Measurements from ENCODE around the gene ZC3H18.

The ZC3H18 gene

DNA sequence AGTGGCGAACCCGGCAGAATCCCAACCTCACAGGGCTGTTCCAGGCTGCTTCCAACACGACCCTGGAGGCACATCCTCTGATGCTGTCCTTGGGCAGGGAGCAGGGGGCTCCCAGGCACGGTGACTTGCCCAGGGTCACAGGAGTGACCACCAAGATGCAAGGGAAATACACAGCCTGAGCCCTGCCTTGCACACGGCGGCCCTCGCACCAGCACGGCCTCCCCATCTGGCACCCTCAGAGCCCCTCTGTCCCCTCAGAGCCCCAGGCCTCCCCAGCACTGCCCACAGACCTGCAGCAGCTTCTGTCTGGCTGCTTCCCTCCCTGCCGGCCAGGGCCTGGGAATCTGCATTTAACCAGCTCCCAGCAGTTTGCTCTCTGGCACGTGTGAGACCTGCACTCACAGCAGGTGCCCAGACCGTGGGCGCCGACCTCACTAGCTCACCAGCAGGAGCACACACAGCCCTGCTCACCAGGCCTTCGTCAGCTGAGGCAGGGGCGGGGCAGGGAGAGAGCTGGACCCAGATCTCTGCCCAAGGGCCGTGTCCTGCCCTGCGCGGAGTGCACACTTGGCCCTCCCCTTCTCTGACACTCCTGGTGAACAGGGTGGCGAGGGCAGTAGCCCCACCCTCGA is 29.7 kb upstream of the ZC3H18 start:
- TF ChIP-seq RARB (CRISPR knock-in tag; IDR thresholded peaks at IDR 0.05) = no peak
- TF ChIP-seq ISL1 (CRISPR knock-in tag; IDR thresholded peaks at IDR 0.05) = no peak
- no peak for TF ChIP-seq ESRRG (CRISPR knock-in tag; IDR thresholded peaks at IDR 0.05)
- no peak for TF ChIP-seq OSR1 (CRISPR knock-in tag; IDR thresholded peaks at IDR 0.05)
- TF ChIP-seq BACH2 (CRISPR knock-in tag; IDR thresholded peaks at IDR 0.05; ENCODE audit: borderline replicate concordance) = no peak
- TF ChIP-seq TOX (CRISPR knock-in tag; IDR thresholded peaks at IDR 0.05; ENCODE audit: borderline replicate concordance) = no peak
- no peak for TF ChIP-seq ZNF8 (CRISPR knock-in tag; IDR thresholded peaks at IDR 0.05)
- no peak for TF ChIP-seq ZFP3 (CRISPR knock-in tag; IDR thresholded peaks at IDR 0.05)
- no peak for TF ChIP-seq ARNTL (CRISPR knock-in tag; IDR thresholded peaks at IDR 0.05; ENCODE audit: borderline replicate concordance, low read depth)
- no peak for TF ChIP-seq ZNF565 (CRISPR knock-in tag; conservative IDR thresholded peaks at IDR 0.05; ENCODE audit: low read depth)
- no peak for TF ChIP-seq ZNF70 (CRISPR knock-in tag; IDR thresholded peaks at IDR 0.05)
- TF ChIP-seq, protein P1, sequence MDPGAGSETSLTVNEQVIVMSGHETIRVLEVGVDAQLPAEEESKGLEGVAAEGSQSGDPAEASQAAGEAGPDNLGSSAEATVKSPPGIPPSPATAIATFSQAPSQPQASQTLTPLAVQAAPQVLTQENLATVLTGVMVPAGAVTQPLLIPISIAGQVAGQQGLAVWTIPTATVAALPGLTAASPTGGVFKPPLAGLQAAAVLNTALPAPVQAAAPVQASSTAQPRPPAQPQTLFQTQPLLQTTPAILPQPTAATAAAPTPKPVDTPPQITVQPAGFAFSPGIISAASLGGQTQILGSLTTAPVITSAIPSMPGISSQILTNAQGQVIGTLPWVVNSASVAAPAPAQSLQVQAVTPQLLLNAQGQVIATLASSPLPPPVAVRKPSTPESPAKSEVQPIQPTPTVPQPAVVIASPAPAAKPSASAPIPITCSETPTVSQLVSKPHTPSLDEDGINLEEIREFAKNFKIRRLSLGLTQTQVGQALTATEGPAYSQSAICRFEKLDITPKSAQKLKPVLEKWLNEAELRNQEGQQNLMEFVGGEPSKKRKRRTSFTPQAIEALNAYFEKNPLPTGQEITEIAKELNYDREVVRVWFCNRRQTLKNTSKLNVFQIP (CRISPR knock-in tag; IDR thresholded peaks at IDR 0.05; ENCODE audit: borderline replicate concordance, low read depth) = no peak
- no peak for TF ChIP-seq PPARA (CRISPR knock-in tag; IDR thresholded peaks at IDR 0.05; ENCODE audit: borderline replicate concordance)
- no peak for TF ChIP-seq ZFP30 (CRISPR knock-in tag; IDR thresholded peaks at IDR 0.05)
- TF ChIP-seq TCF4 (CRISPR knock-in tag; IDR thresholded peaks at IDR 0.05; ENCODE audit: borderline replicate concordance) = no peak
- TF ChIP-seq, protein P2, sequence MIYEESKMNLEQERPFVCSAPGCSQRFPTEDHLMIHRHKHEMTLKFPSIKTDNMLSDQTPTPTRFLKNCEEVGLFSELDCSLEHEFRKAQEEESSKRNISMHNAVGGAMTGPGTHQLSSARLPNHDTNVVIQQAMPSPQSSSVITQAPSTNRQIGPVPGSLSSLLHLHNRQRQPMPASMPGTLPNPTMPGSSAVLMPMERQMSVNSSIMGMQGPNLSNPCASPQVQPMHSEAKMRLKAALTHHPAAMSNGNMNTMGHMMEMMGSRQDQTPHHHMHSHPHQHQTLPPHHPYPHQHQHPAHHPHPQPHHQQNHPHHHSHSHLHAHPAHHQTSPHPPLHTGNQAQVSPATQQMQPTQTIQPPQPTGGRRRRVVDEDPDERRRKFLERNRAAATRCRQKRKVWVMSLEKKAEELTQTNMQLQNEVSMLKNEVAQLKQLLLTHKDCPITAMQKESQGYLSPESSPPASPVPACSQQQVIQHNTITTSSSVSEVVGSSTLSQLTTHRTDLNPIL (CRISPR knock-in tag; IDR thresholded peaks at IDR 0.05; ENCODE audit: low read depth) = no peak
- no peak for TF ChIP-seq GLIS3 (CRISPR knock-in tag; IDR thresholded peaks at IDR 0.05)
- no peak for TF ChIP-seq CSDC2 (CRISPR knock-in tag; IDR thresholded peaks at IDR 0.05)
- TF ChIP-seq, protein P3, sequence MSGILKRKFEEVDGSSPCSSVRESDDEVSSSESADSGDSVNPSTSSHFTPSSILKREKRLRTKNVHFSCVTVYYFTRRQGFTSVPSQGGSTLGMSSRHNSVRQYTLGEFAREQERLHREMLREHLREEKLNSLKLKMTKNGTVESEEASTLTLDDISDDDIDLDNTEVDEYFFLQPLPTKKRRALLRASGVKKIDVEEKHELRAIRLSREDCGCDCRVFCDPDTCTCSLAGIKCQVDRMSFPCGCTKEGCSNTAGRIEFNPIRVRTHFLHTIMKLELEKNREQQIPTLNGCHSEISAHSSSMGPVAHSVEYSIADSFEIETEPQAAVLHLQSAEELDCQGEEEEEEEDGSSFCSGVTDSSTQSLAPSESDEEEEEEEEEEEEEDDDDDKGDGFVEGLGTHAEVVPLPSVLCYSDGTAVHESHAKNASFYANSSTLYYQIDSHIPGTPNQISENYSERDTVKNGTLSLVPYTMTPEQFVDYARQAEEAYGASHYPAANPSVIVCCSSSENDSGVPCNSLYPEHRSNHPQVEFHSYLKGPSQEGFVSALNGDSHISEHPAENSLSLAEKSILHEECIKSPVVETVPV (CRISPR knock-in tag; IDR thresholded peaks at IDR 0.05) = no peak
- TF ChIP-seq, protein P4, sequence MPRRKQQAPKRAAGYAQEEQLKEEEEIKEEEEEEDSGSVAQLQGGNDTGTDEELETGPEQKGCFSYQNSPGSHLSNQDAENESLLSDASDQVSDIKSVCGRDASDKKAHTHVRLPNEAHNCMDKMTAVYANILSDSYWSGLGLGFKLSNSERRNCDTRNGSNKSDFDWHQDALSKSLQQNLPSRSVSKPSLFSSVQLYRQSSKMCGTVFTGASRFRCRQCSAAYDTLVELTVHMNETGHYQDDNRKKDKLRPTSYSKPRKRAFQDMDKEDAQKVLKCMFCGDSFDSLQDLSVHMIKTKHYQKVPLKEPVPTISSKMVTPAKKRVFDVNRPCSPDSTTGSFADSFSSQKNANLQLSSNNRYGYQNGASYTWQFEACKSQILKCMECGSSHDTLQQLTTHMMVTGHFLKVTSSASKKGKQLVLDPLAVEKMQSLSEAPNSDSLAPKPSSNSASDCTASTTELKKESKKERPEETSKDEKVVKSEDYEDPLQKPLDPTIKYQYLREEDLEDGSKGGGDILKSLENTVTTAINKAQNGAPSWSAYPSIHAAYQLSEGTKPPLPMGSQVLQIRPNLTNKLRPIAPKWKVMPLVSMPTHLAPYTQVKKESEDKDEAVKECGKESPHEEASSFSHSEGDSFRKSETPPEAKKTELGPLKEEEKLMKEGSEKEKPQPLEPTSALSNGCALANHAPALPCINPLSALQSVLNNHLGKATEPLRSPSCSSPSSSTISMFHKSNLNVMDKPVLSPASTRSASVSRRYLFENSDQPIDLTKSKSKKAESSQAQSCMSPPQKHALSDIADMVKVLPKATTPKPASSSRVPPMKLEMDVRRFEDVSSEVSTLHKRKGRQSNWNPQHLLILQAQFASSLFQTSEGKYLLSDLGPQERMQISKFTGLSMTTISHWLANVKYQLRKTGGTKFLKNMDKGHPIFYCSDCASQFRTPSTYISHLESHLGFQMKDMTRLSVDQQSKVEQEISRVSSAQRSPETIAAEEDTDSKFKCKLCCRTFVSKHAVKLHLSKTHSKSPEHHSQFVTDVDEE (CRISPR knock-in tag; IDR thresholded peaks at IDR 0.05) = no peak
- no peak for ATAC-seq

DNA sequence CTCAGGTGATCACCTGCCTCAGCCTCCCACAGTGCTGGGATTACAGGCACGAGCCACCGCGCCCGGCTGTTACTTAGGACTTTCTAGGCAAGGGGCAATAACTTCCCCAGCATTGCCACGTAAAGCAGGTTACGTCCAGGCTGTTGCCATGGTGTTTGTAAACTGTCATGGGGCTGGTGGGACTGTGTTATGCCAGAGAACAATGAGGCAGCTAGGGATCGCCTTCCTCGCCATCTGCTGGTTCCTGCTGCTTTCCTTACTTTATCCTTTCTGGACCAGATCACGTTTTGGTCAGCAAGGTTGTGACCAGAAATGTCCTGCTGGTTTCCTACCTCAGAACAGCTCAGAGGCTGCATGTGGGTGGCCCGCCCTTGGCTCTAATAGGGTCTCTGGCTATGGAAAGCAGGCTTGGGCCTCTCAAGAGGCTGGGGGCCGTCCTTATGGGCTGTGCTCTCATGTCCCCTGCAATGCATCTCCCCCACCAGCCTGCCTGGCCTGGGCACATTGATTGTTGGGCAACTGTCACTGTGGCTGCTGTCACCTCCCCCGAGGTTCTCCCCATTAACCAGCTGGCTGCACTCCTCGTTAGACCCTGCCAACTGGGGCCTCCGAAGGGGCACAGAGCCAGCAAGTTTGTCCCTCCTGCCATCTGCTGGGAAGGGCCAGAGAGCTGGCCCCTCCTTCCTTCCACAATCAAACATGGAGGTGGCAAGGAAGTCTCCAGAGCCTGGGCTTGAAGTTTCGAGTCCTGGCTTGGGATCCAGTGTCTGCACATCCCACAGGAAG is 28.2 kb upstream of the ZC3H18 start:
- ATAC-seq = no peak
- no peak for TF ChIP-seq ZNF565 (CRISPR knock-in tag; conservative IDR thresholded peaks at IDR 0.05; ENCODE audit: low read depth)

DNA sequence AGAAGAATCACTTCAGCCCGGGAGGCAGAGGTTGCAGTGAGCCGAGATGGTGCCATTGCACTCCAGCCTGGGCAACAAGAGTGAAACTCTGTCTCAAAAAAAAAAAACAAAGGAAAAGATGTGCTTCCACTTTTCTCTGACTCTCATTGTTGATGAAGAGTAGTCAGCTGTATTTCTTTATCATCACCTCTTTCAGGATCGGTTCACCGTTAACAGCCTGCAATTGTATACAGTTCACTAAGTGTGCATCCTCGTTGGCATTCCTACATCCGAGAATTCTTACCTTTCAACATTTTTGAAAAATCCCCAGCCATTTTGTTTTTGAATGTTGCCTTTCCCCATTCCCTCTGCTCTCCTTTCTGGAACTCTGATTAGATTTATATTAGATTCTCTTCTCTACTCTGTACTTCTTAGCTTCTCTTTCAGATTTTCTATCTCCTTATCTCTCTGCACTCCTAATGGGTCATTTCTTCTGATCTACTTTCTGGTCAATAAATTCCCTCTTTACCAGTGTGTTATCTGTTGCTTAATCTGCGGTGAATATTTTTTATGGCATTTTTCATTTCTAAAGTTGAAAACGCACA is 26.9 kb upstream of the ZC3H18 start:
- no peak for ATAC-seq

More for the DNA sequence above, 26.9 kb upstream of the ZC3H18 start:
- TF ChIP-seq CSDC2 (CRISPR knock-in tag; IDR thresholded peaks at IDR 0.05) (no peak), ZNF70 (CRISPR knock-in tag; IDR thresholded peaks at IDR 0.05) (no peak), ZNF8 (CRISPR knock-in tag; IDR thresholded peaks at IDR 0.05) (no peak), ZFP30 (CRISPR knock-in tag; IDR thresholded peaks at IDR 0.05) (no peak), ESRRG (CRISPR knock-in tag; IDR thresholded peaks at IDR 0.05) (no peak), TOX (CRISPR knock-in tag; IDR thresholded peaks at IDR 0.05; ENCODE audit: borderline replicate concordance) (no peak), ZFP3 (CRISPR knock-in tag; IDR thresholded peaks at IDR 0.05) (no peak), OSR1 (CRISPR knock-in tag; IDR thresholded peaks at IDR 0.05) (no peak), SNAI2 (CRISPR knock-in tag; IDR thresholded peaks at IDR 0.05) (no peak), GLIS3 (CRISPR knock-in tag; IDR thresholded peaks at IDR 0.05) (no peak), PPARA (CRISPR knock-in tag; IDR thresholded peaks at IDR 0.05; ENCODE audit: borderline replicate concordance) (no peak), ARNTL (CRISPR knock-in tag; IDR thresholded peaks at IDR 0.05; ENCODE audit: borderline replicate concordance, low read depth) (no peak), ISL1 (CRISPR knock-in tag; IDR thresholded peaks at IDR 0.05) (no peak)
- TF ChIP-seq, protein P4 (CRISPR knock-in tag; IDR thresholded peaks at IDR 0.05) = no peak
- TF ChIP-seq, protein P2 (CRISPR knock-in tag; IDR thresholded peaks at IDR 0.05; ENCODE audit: low read depth) = no peak

Data from SK-N-SH treated with all-trans-retinoic acid at 6 μM for 48 hours (cell line).